GM18507 (cell line): ENCODE data around the gene A3GALT2.

Experiments
- DNase-seq: peaks from one replicate; pipeline ENCODE4 v3.0.0; 2011; ENCODE audit warnings: low read depth; ENCODE audit not compliant: insufficient read length; ENCODE audit errors: extremely low spot score
- FAIRE-seq: peaks from 2 replicates; lab custom pipeline; 2011; peaks lifted over from hg19 to GRCh38; lab: Jason Lieb, UNC

Gene A3GALT2

DNA sequence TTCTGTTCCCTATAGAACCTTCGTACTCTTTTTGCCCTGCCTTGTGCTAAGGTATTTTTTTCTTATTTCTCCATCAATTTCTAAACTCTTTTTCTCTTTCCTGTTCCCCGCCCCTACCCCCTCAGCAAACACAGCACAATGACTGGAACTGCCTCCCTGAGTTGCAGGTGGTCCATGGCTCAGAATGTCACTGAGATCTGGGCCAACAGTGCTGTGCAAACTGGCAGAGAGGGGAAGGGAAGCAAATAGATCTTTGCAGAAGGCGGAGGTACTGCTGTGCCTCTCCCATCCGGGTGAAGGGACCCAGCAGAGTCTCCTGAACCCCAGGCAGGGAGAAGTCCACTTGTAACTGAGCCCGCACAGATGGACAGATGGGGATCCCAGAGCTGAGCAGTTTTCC, 32.6 kb upstream of the A3GALT2 start:
- DNase-seq, result no peak
- FAIRE-seq, result no peak

DNA sequence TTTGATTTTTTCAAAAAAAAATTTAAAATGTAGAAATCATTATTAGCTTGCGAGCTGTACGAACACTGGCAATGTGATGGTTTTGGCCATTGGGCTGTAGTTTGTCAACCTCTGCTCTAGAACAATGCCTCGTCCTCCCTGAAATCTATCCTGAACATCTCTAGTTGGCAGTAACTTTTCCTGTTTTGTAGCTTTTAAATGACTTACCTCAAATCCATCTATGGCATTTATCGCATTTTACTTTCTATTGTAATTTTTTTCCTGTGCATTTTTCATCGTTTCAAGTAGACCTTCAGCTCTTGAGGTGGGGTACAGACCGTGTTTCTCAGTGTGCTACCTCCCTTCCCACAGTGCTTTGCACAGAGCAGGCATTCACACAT, 30.4 kb upstream of the A3GALT2 start:
- DNase-seq, result no peak
- FAIRE-seq, result no peak

DNA sequence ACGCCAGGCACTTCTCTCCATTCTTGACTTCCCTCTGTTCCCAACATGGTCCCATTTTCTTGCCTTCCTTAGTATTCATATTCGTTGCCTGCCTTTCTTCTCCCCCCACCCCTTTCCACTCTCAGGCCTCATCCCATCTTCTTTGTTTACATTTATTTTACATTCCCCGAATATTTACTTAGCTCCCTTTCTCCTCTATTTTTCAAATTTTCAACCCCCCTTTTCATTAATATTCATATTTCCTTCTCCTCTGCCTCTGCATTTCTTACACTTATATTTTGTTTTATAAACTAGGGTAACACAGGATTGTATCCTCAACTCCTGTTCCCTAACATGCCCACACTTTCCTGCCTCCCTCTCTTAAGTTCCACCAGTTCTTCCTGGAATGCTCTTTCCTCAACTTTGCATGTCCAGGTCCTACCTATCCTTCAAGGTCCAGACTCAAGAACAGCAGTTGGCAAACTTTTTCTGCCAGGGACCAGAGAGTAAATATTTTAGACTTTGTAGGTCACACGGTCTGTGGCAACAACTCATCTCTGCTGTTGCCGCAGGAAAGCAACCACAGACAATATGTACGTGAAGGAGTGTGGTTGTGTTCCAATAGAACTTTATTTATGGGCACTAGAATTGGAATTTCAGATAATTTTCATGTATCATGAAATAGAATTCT, 29.8 kb upstream of the A3GALT2 start:
- no peak for FAIRE-seq
- DNase-seq, result no peak

DNA sequence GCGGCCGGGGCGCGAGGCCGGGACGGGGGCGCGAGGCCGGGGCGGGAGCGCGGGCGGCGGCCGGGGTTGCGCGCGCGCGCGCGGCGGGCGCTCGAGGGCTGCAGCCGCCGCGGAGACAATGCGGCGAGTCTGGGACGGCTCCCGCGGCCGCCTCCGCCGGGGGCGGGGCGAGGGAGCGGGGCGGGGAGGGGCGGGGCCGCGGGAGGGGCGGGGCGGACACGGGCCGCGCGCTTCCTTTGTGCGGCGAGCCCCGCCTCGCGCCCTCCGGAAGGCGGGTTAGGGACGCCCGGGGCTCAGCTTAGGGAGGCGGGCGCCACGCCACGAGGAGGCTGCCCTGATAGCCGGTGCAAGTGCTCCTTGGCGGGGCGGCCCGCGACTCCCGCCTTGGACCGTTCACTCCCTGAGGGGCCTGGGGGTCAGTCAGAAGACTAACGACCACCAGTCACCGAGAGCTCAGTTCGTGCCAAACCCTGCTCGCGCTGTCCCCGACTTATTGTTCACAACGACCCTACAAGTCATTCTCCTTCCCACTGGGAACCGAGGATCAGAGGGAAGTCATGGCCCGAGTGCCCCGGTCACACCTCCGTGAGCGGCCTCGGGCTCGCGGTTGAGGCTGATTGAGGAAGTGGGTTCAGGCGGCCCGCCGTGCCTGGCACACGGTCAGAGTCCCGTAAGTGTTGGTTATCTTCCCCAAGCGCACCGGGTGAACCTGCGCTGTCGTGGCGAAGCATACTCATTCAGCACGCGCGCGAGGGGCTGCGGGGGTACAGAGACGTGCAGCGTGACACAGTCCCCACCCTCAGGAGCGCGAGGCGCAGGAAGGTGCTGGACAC, 29.1 kb upstream of the A3GALT2 start:
- DNase-seq (peak; percentile 94), FAIRE-seq (peak; percentile 70)

DNA sequence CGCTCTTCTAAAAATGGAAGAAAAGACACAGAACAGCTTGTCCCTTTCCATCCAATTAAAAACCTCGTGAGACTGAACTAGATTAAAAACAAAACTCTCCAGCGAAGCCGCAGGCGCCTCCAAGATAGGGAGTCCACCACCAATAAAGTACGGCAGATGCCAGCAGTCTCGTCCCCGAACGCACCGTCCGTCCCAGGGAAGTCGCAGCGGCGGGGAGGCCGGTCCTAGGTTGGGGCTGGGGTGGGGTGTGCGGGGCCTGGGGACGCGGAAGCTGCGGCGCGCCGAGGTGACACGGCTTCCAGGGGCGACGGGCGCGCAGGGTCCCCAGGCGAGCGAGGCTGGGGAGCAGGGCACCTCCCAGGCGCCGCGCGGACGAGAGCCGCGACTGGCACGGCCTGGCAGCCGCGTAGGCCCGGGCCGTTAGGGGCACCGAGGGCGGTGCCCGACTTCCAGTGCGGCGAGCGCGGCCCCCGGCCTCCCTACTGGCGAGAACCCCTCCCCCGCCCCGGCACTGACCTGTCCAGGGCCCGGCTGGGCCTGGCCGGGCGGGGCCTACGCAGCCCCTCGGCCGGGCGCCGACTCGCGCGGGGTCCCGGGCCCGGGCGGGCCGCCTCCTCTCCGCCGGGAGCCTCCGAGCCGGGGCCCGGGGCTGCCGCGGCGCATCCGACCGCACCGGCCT, 28.3 kb upstream of the A3GALT2 start:
- DNase-seq (peak; percentile 11), FAIRE-seq (peak; percentile 24)

DNA sequence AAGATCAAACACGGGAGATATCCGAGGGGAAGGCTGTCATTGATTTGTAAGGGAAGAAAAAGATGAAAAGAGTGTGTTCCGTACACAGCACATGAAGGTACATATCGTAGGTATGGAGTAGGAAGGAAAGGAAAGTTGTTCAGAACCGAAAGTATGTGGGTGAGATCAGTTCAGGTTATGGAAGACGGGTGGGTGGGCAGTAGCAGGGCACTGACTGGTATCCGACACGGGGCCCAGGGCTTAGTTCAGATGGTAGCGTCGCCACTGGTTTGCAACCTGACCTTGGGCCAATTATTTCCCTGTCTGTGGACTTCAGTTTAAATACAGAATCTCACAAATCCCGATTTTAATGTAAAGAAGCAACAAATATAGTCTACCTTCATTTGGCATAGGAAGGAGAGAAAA, 27.8 kb upstream of the A3GALT2 start:
- FAIRE-seq (no peak), DNase-seq (no peak)

DNA sequence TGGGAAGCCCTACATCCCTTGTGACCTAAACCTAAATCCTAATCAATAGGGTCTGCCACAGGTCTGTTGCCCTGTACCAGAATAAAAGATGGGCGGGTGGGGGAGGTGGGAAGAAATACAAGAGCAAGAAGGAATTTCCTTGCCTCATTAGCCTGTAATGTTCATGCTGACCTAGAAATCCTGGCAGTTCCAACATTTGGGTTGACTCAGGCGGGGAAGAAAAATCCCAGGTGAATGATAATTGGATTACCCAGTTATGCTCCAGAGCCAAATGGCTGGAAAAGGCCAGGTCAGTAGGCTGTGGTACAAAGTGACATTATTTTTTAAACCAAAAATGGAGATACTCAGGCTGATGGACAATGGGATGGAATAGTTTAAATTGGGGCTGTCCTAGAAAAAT, 27.3 kb upstream of the A3GALT2 start:
- no peak for FAIRE-seq
- no peak for DNase-seq

DNA sequence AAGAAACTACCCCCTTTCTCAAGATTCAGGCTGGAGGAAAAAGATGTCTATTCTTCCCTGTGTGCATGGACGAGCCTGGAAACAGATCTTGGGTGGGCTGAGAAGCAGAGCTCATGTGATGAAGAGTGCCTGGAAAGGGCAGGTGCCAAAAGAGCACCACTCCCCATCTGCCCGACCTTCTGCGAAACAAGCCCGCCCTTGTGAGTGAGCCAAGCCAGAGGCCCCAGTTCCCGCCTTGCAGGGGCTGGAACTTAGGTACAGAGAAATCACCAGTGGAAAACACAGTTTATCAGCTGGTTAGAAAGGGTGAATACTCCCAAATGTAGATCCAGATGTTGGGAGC, 26.7 kb upstream of the A3GALT2 start:
- FAIRE-seq, result no peak

DNA sequence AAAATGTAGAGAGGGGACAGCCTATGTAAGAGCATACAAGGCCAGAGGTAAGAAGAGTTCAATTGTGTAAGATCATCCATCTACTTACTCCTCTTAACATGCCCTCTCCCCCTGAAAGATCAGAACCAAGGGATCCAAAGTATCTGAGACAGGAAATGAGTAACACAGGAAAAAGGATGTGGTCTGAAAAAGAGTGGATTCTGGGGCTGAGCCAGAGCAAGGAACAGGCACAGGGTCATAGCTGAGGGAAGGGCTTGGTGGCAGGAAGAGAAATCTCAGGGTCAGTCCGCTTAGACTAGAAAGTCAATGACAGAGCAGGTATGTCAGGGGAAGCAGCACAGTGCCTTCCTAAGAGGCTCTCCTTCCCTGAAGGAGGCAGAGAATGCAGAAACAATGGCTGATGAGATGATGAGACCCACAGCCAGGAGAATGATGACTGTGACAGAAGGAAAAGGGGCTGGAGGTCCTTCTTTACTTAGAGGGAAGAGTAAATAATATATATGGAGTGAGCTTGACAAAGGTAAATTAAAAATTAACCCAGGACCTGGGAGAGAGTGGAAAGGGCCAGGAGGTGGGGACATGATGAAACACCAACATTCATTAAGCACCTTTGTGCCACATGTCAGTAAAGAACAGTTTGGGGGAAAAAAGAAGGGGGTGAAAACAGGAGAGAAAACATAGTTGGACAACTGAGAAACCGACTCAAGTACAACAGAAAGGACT, 26.2 kb upstream of the A3GALT2 start:
- DNase-seq (no peak), FAIRE-seq (no peak)

More for the DNA sequence above, 26.7 kb upstream of the A3GALT2 start:
- no peak for DNase-seq

DNA sequence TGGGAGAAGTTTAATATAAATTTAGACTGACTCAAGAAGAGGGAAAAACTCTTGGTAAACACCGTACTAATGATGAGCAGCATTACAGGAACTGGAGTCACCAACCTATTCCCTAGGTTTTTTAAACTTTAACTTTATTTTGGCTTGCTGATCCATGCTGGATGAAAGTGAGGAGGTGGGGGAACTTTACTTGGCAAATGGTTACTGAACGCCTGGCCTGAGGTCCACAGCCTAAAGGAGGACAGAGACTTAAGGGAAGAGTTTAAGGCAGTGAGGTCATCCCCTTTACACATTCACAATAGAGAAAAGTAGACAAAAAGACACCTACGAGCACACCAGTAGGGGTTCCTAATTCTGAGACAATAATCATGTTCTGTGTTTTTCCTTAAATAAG, 25.6 kb upstream of the A3GALT2 start:
- no peak for FAIRE-seq
- DNase-seq, result no peak

DNA sequence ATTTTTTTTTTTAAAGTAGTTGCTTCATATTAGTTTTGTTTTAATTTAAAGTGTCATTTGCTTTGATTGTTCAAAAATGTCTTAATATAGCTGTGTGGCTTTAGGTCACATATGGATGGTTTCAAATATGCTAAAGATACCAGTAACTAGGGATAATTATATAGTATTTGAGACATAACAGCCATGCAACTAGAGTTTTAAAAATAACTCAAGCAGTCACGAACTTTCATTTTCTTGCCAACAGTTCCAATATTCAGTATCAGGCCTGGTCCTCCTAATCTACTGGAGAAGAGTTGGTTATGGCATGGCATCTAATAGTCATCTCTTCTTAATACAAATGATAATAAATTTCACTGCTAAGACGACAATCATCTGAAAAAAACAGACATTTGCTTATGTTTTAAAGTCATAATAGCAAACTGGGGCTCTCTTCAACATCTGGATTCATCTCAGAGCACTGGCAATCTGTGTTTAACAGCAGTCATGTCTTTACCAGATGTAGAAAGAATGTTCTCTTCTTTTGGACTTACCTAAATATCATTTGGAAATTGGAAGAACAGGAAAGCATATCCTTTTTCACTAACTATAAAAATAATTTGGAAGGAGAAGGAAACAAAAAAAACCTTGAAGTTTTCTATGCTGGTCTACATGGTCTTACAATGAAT, 24.1 kb upstream of the A3GALT2 start:
- DNase-seq (no peak), FAIRE-seq (no peak)

DNA sequence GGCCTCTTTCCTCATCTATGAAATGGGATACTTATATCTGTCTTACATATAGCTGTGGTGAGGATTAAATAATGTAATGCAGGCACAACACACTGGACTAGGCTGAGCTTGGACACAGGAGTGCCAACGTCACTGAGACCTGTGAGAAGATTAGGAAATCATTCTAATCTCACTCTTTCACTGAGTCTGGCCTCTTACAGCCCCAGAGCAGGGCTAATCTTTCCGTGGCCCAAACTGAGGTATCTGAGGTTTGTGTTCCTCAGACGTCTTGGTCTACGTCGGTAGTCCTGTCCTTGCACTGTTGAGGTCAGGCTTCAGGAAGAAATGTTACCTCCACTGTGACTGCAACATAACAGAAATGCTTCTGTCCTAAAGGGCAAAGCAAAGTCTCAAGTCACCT, 22.6 kb upstream of the A3GALT2 start:
- no peak for FAIRE-seq
- DNase-seq, result no peak

DNA sequence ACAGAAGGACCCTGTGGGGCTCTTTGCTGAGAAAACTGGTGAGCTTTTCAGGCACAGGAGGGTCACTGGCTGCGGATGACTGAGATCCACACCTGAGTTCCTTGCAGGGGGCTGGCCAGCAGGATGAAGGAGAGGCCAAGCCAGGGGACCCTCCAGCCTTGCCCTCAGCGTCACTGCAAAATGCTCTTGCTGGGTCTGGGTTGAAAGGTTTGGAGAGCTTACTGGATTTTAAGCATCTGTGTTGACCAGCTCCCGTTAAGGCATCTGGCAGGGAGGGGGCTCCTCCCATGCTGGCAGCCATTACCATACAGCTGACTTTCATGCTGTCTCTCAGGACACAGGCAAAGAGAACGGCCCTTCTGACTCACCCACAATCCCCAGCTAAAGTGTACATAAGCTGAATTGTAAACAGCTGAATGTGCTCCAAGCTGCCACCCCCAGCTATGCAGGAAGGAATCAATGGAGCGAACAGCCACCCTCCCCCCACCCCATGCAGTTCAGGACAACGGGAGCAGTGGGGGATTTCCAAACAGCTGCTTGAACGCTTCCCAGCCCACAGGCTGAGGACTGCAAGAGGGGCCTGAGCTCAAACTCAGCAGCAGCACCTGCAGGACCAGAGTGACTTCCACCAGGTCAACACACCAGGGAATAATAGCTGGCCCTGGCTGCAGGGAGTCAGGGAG, 21.3 kb upstream of the A3GALT2 start:
- FAIRE-seq (no peak), DNase-seq (no peak)

DNA sequence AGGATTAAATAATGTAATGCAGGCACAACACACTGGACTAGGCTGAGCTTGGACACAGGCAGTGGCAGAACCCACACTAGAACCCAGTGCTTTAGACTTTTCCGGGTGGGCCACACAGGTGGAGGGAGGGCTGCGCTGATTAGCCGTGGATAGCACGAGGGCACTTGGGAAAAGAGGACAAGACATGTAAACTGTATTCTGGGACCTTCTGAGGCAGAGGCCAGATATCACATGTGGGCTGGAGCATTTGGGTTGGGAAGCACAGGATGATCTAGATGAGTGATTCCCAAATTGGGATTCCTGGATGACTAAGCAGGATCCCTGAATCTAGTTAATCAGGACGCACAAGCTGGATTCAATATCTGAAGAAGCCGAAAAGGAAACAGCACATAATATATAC, 20.3 kb upstream of the A3GALT2 start:
- FAIRE-seq (no peak), DNase-seq (no peak)

DNA sequence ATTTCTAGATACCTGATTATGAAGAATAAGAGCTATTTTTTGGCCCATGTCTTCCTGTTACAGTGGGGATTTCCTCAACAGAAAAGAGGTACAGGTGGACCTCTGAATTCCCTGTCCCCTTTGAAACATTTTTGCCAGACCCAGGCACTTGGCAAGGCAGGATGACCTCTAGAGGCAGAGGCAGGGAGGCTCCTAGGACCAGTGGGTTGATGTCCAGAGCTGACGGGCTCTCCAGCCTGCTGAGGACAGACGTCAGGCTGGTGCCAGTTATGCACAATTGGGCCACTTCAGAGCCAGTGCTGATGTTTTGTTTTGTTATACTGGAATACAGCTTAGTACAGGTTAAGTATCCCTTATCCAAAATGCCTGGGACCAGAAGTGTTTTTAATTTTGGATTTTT, 18.5 kb upstream of the A3GALT2 start:
- no peak for FAIRE-seq
- DNase-seq, result no peak

DNA sequence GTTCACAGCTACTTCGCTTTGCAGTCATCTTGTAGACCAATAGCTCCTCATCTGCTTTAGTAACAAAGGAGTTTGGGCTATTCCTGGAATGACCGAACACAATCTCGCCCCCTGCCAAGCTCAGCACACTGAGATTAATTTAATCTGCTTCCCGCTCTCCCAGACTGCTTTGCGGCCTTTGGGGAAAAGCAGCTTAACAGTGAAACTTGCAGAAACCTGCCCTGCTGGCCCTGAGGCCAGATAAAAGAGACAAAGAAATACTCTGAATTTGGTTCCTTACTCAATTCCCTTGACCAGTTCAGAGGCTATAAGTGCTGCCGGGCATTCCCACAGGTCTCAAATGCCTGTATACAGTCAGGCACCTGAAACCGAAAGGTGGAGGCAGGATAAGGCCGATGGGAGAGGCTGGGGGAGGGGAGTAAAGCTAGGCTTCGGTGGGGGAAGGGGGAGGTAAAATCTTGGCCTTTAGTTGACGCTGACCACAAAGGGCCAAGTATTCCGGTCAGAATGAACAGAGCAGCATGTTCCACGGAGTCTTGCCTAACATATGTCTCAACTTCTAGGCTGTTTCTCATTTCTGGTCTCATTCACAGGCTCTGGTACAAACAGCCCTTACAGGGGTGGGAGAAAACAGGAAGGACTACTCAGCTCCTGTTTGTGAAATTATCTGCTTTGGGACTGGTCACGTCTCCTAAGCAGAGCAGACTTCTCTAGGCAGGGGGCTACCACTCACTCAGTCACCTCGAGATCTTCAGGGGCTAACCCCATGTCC, 17.7 kb upstream of the A3GALT2 start:
- DNase-seq (no peak), FAIRE-seq (no peak)

DNA sequence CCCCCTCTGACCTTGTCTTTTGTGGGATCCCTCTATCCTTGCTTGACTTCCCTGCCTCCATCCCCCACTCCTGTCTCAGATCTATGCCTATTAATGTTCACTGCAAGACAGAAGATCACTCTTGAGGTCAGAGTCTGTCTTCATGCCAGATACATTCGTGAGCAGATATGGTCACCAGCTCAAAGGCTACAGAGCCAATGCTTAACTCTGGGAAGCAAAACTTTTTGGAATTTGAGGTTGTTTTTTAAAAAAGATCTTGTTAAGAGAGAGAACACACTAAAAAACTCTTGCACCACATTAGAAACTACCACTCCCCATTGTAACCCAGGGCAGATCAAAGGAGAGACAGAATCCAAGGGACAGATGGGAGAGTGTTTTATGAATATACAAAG, 17.1 kb upstream of the A3GALT2 start:
- DNase-seq, result no peak
- no peak for FAIRE-seq

DNA sequence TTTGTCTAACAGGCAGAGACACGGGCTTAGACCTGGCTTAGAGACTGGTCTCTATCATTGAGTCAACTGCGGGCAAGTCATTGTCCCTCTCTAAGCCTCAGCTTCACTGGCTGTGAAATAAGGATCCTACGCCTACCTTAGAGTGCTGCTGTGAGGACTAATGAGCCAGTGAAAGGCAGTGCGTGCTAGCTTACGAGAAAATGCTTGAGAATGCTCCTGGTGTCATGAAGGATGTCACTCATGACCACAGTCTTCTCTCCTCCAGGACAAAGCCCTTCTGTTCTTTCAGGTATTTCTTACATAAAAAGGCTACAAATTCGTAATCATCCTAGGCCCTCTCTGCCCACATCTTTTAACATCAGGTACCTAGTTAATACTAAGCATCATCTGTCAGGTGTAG, 16.5 kb upstream of the A3GALT2 start:
- FAIRE-seq (no peak), DNase-seq (no peak)
